Stimulated activated CD8-positive, alpha-beta memory T cell treated with anti-CD3 and anti-CD28 coated beads, Interleukin-4, amount 100 ng/mL, for 48 hours (primary cell): ENCODE measurements around the gene CGNL1.

ENCODE experiments used
- DNase-seq: peaks from one replicate; pipeline ENCODE4 v3.0.0-alpha.2; 2020

The CGNL1 gene

GRCh38 chr15:57354436-57355123, 21.7 kb upstream of the CGNL1 start:
- no peak for DNase-seq

- DNase-seq, result no peak
Observed at GRCh38 chr15:57355259-57355658, 21.0 kb upstream of the CGNL1 start.

DNA sequence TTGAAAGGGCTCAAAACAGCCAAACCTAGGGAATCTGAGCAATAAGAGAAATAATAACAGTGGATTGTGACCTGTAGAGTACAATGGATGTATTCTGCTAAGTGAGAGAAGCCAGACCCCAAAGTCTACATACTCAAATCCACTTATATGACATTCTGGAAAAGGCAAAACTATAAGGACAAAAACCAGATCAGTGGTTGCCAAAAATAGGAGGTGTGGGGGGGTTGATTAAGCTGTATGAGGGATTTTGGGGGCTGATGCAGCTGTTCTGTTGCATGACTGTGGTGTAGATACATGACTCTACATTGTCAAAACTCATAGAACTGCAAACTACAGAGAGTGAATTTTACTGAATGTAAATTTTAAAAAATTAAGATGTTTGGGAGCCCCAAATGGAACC, 20.1 kb upstream of the CGNL1 start:
- no peak for DNase-seq

DNA sequence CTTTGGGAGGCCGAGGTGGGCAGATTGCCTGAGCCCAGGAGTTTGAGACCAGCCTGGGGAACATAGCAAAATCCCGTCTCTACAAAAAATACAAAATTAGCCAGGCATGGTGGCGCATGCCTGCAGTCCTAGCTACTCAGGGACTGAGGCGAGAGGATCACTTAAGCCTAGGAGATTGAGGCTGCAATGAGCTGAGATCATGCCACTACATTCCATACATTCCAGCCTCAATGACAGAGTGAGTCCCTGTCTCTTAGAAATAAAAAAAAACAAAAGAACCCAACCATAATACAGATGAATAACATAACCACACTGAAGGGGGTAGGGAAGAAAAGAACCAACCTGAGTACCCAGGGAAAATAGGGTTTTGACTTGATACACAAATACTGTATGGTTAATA, 19.7 kb upstream of the CGNL1 start:
- DNase-seq, result no peak

DNA sequence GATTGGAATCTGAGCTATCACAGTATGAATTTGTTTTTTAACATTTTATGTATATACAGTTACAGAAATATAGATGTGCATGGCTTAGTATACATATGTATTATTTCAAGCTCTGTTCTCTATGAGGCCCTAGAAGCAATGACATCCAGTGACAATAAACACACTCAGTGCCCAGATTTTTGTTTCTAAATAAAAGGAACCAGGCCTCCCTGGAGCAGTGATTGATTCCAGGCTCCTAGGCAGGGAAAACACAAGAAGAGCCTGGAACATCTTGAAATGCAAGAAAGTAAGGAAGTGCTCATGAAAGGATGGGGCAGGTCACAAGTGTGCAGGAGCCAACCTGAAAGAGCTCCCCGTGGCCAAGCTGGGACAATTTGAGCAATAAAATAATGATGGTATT, 18.5 kb upstream of the CGNL1 start:
- DNase-seq, result no peak

DNA sequence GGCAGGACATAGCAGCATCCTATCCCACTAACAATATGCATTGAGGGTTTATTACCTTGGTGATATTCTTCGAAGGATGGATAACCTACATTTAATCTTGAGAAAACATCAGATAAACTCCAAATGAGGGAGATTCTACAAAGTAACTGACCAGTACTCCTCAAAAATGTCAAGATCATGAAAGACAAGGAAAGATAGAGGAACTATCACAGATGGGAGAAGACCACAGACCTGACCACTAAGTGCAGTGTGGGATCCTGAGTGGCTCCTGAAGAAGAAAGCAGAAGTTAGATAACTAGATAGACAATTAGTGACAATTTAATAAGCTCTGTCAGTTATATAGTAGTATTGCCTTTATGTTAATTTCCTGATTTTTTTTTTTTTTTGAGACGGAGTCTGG, 17.7 kb upstream of the CGNL1 start:
- no peak for DNase-seq

GRCh38 chr15:57363661-57364060, 12.6 kb upstream of the CGNL1 start:
- no peak for DNase-seq

DNA sequence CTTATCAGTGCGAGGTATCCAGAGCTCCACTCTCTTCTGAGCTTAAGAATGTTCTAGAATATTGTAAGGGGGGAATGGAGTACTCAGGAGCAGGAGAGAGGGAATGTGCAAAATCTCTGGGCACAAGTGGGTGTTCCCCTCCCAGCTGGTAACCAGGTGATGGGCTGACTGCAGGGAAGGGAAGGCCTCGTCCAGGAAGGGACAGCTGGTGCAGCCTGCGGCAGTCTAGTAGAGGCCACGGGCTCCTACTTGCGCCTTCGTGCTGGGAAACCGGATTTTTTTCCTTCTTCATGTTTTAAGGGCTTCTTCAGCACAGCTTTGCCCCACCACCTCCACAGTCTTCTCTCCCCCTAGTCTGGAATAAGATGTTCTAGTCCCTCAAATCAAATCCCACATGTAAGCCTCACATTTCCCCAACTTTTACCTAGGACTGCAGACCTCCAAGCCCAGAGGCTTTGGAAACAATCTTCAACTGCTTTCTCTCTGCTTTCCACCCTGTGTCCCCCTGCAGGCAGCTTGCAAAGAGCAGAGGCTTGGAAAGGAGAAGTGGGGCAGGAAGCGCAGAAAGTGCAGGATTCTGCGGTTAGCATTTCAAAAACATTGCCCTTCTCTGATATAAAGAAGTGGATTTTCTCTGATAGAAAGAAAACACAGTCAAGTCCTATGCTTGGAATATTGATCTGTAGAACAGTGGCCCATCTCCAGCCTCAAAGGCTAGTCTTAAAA, 11.9 kb upstream of the CGNL1 start:
- no peak for DNase-seq

DNA sequence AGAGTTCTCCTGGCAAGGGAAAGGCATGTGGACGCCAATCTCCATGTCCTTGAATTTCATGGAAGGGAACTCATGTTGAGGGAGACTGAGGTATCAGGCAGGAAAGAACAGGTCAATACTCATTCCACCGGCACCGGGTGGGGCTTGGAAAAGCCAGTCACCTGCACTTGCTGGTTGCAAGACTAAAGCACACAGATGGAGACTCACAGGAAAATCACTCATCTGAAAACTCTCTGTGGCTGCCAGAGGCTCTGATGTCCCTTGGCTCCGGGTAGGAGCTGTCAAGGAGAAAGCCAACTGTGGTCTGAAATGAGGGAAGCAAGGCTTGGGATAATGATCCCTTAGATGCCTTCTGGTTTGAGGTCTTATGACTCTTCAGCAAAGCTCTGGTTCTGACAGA, 8.7 kb upstream of the CGNL1 start:
- DNase-seq, result no peak

- DNase-seq, result no peak
Observed at GRCh38 chr15:57370929-57371328, 5.4 kb upstream of the CGNL1 start.

GRCh38 chr15:57373251-57373881, 2.9 kb upstream of the CGNL1 start:
- no peak for DNase-seq

- no peak for DNase-seq
Observed at GRCh38 chr15:57373882-57374276, 2.4 kb upstream of the CGNL1 start.

GRCh38 chr15:57376696-57377477, 582 bp downstream of the CGNL1 start:
- DNase-seq, result peak; percentile 24

DNA sequence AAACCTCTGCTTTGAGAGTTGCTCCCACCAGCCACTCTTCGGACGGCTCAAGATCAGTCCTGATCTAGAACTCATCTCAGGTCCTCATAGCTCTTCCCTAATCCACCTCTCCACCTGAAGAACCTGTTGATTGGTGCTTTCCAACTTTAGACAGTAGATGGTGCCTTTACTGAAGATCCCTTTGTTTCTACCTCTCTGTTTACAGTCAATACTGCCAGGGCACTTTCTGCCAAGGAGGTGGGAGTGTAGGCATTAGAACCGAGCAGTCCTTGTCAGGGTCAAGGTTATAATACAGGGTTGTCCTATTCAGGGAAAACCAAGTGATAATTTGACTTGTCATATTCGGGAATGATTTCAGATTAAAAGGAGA, 1.2 kb downstream of the CGNL1 start:
- DNase-seq, result no peak

- DNase-seq, result no peak
Observed at GRCh38 chr15:57379487-57379886, 3.2 kb downstream of the CGNL1 start.

GRCh38 chr15:57380854-57381253, 4.5 kb downstream of the CGNL1 start:
- no peak for DNase-seq

GRCh38 chr15:57382215-57382614, 5.9 kb downstream of the CGNL1 start:
- DNase-seq, result no peak

- no peak for DNase-seq
Observed at GRCh38 chr15:57382969-57383368, 6.7 kb downstream of the CGNL1 start.

DNA sequence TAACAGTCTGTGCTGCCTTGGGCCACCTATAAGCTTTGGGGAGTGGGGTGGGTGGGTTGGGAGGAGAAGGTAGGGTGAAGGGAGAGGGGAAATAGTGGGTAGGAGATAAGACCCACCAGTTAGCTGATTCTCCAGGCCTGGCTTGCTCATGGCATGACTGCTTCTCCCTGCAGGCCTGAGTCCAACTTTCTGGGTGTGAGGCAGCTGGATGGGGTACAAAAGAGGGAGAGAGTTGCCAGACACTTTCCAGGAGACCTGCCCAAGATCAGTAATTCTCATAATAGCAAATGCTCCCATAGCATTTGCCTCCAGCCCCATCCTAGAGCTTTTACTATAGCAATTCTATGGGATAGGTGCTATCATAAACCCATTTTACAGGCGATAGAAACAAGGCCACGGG, 7.7 kb downstream of the CGNL1 start:
- no peak for DNase-seq

DNA sequence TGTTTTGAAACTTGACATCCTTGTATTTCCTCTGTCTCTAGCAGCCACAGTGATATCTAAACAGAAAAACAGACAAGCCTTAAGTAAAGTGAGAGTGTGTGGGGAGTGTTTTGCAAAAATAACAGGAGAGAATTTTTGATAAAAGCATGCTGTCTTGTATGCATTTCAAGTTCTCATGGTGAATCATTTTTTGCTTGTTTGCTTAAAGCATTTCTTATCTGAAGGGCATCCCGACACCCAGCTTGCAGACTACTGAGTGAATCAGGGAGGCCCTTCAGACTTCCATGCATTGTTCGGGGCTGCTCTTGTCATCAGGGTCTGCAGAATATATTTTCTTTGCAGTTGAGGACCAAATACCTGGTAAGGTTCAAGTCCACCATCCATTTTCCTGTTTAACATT, 8.5 kb downstream of the CGNL1 start:
- DNase-seq, result no peak

DNA sequence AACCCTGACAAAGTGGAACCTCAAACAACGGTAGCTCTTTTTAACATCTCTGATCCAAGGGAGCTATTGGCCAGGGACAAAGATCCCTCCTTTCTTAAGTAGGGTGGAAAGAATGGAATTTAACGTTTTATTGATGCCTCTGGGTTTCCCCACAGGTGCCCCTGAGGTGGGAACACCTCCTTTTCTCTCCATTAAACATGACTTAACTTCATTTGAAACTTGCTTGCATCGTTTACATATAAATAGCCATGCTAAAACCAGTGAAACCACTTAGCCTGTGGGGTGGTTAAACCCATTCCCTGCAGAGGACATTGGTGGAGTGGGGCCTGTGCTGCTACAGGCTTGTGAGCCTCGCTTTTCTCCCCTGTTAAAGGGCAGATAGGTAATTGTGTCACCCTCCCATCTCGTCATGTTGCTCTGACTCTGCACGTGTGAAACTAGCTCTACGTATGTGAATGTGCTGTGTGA, 9.7 kb downstream of the CGNL1 start:
- no peak for DNase-seq

DNA sequence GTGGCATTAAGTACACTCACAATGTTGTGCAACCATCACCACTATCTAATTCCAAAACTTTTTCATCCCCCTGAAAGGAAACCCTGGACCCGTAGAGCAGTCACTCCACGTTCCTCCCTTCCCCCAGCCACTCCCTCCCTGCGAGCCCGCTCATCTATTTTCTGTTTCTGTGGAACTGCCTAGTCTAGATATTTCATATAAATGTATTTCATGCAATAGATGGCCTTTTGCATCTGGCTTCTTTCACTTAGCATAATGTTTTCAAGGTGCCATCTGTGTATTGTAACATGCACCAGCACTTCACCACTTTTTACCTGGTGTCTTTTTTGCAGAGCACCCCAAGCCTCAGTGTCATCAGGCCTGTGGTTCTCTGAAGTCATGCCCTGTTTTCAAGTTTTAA, 10.7 kb downstream of the CGNL1 start:
- no peak for DNase-seq

DNA sequence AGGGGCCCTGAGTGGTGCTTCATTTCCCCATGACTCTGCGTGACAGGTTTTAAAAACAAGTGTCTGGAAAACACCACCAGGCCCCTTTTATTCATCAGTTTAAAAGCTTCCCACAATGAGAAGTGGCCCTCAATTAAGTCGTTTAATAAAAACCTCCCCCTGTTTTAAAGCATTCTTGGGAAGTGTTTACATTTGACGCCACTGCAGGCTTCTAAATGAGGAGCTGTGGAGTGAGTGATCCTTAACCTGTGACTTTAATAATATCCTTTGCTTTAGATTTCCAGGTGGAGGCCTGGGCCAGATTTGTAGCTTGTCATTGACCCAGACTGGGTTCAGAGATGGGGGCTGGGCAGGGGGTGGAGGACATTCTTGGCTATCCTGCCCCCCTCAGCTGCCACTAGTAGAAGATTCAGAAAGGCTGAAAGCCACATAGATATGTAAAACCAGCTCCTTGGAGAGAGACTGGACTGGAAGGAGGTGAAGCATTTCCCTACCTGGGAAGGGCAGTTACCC, 11.3 kb downstream of the CGNL1 start:
- no peak for DNase-seq
